ENCODE results near the gene RRM2.
A peak's percentile ranks its signal among the peaks of the same experiment; 100 is the strongest.

RRM2 gene

GRCh38 chr2:10135296-10136089 is 13.0 kb downstream of the RRM2 start (continued):
- TF ChIP-seq PRDM10 (tag by site-specific recombination; IDR thresholded peaks at IDR 0.05) = no peak
- no peak for TF ChIP-seq CTCF (tag by site-specific recombination; IDR thresholded peaks at IDR 0.05)
- TF ChIP-seq ZNF561 (tag by site-specific recombination; IDR thresholded peaks at IDR 0.05; ENCODE audit: borderline replicate concordance) = no peak
- no peak for TF ChIP-seq ZNF558 (tag by site-specific recombination; IDR thresholded peaks at IDR 0.05)
- no peak for TF ChIP-seq SP7 (tag by site-specific recombination; IDR thresholded peaks at IDR 0.05)
- TF ChIP-seq ZNF747 (tag by site-specific recombination; IDR thresholded peaks at IDR 0.05) = no peak
- no peak for TF ChIP-seq ZBTB7A (tag by site-specific recombination; IDR thresholded peaks at IDR 0.05; ENCODE audit: low read depth)
- TF ChIP-seq KLF7 (tag by site-specific recombination; IDR thresholded peaks at IDR 0.05; ENCODE audit: borderline replicate concordance) = no peak
- no peak for TF ChIP-seq SETDB1 (IDR thresholded peaks at IDR 0.05; ENCODE audit: insufficient read length, low read length)
- TF ChIP-seq ZNF292 (tag by site-specific recombination; IDR thresholded peaks at IDR 0.05; ENCODE audit: borderline replicate concordance, low read depth) = no peak
- TF ChIP-seq MYNN (tag by site-specific recombination; IDR thresholded peaks at IDR 0.05; ENCODE audit: borderline replicate concordance) = no peak
- TF ChIP-seq BCL11A (tag by site-specific recombination; IDR thresholded peaks at IDR 0.05; ENCODE audit: low read depth) = peak; percentile 84; the same call in 1 of the 2 replicates
- no peak for TF ChIP-seq ZNF221 (tag by site-specific recombination; IDR thresholded peaks at IDR 0.05; ENCODE audit: borderline replicate concordance)
- no peak for TF ChIP-seq KLF17 (tag by site-specific recombination; IDR thresholded peaks at IDR 0.05)
- peak; percentile 71; the same call in 1 of the 2 replicates for TF ChIP-seq ZNF184 (tag by site-specific recombination; IDR thresholded peaks at IDR 0.05)
- no peak for TF ChIP-seq ZNF791 (tag by site-specific recombination; IDR thresholded peaks at IDR 0.05)
- no peak for TF ChIP-seq ZIC2 (tag by site-specific recombination; IDR thresholded peaks at IDR 0.05)
- TF ChIP-seq ZNF148 (tag by site-specific recombination; IDR thresholded peaks at IDR 0.05; ENCODE audit: borderline replicate concordance) = no peak
- no peak for TF ChIP-seq ZNF548 (tag by site-specific recombination; IDR thresholded peaks at IDR 0.05)
- TF ChIP-seq ZNF416 (tag by site-specific recombination; IDR thresholded peaks at IDR 0.05) = no peak
- no peak for TF ChIP-seq ZNF654 (tag by site-specific recombination; IDR thresholded peaks at IDR 0.05; ENCODE audit: low read depth)
- no peak for TF ChIP-seq ZNF362 (tag by site-specific recombination; IDR thresholded peaks at IDR 0.05)
- TF ChIP-seq ZNF660 (tag by site-specific recombination; IDR thresholded peaks at IDR 0.05) = no peak
- TF ChIP-seq ZNF501 (tag by site-specific recombination; IDR thresholded peaks at IDR 0.05) = no peak
- peak; percentile 54 for TF ChIP-seq GLIS1 (tag by site-specific recombination; IDR thresholded peaks at IDR 0.05)
- TF ChIP-seq ZNF114 (tag by site-specific recombination; IDR thresholded peaks at IDR 0.05) = no peak
- no peak for TF ChIP-seq ZNF202 (tag by site-specific recombination; IDR thresholded peaks at IDR 0.05; ENCODE audit: borderline replicate concordance)
- TF ChIP-seq ZNF792 (tag by site-specific recombination; IDR thresholded peaks at IDR 0.05) = no peak
- no peak for TF ChIP-seq ZNF248 (tag by site-specific recombination; IDR thresholded peaks at IDR 0.05)
- no peak for TF ChIP-seq ZFHX2 (tag by site-specific recombination; conservative IDR thresholded peaks at IDR 0.05)
- peak; percentile 48; the same call in 1 of the 2 replicates for TF ChIP-seq ZNF580 (tag by site-specific recombination; IDR thresholded peaks at IDR 0.05)

All from HEK293 (cell line).